ENCODE results near the gene ZNF581.

Gene ZNF581

GRCh38 chr19:55606471-55606787 is 37.0 kb upstream of the ZNF581 start:
- H3K4me1 ChIP-seq: peaks cover 0 to 47% (median 30%) of the 10 kb centered on the region in 4 donors
- no peaks in the 10 kb centered on the region for H3K27me3 ChIP-seq
- intact Hi-C loops (cut with DNase I; ENCODE audit: low total_unique reads): loop anchor here (2.0 kb wide), 1 partner anchor 90 kb away; no protein-coding TSS in a partner anchor
- no peaks in the 10 kb centered on the region for H3K9me3 ChIP-seq
- peak overlapping the region; percentile 92 to 96 for H3K4me3 ChIP-seq
- DNase-seq: no peak
- H3K27ac ChIP-seq: peak overlapping the region; percentile 95
- peaks cover 0 to 38% (median 7%) of the 10 kb centered on the region in 3 donors for H3K36me3 ChIP-seq
- TF ChIP-seq, protein P1, sequence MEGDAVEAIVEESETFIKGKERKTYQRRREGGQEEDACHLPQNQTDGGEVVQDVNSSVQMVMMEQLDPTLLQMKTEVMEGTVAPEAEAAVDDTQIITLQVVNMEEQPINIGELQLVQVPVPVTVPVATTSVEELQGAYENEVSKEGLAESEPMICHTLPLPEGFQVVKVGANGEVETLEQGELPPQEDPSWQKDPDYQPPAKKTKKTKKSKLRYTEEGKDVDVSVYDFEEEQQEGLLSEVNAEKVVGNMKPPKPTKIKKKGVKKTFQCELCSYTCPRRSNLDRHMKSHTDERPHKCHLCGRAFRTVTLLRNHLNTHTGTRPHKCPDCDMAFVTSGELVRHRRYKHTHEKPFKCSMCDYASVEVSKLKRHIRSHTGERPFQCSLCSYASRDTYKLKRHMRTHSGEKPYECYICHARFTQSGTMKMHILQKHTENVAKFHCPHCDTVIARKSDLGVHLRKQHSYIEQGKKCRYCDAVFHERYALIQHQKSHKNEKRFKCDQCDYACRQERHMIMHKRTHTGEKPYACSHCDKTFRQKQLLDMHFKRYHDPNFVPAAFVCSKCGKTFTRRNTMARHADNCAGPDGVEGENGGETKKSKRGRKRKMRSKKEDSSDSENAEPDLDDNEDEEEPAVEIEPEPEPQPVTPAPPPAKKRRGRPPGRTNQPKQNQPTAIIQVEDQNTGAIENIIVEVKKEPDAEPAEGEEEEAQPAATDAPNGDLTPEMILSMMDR (IDR thresholded peaks at IDR 0.05): no peak

DNA sequence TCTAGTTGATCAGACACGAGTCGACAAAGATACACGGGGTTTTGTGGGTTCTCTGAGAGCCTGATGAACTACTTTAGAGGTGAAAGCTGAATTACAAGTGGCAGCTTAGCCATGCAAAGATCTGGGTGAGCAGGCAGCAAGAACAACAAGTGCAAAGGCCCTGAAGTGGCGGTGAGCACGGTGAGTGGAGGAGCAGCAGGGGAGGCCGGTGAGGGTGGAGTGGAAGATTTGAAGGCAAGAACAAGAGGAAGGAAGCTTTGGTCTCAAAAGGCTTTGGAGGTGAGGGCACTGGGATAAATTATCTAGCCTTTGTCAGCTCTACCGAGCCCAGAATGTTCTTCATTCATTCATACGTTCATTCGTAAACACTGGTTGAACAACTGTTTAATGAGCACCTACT is 36.6 kb upstream of the ZNF581 start:
- H3K4me3 ChIP-seq: peak overlapping the region in 1 of 2 donors; percentile 96
- peaks cover 0 to 46% (median 32%) of the 10 kb centered on the region in 4 donors for H3K4me1 ChIP-seq
- intact Hi-C loops (cut with DNase I; ENCODE audit: low total_unique reads): loop anchor here (2.0 kb wide), 1 partner anchor 90 kb away; no protein-coding TSS in a partner anchor
- H3K9me3 ChIP-seq: no peaks in the 10 kb centered on the region
- TF ChIP-seq, protein P1 (IDR thresholded peaks at IDR 0.05): no peak
- no peak for DNase-seq
- peaks cover 0 to 38% (median 7%) of the 10 kb centered on the region in 3 donors for H3K36me3 ChIP-seq
- no peaks in the 10 kb centered on the region for H3K27me3 ChIP-seq
- H3K27ac ChIP-seq: peak overlapping the region; percentile 95

GRCh38 chr19:55609326-55609725 is 34.1 kb upstream of the ZNF581 start:
- intact Hi-C loops (cut with DNase I; ENCODE audit: low total_unique reads): no loop called here
- no peak for DNase-seq
- no peak overlapping the region for H3K27ac ChIP-seq
- H3K4me1 ChIP-seq: peaks cover 0 to 42% (median 27%) of the 10 kb centered on the region in 4 donors
- H3K9me3 ChIP-seq: no peaks in the 10 kb centered on the region
- peaks cover 0 to 40% (median 15%) of the 10 kb centered on the region in 3 donors for H3K36me3 ChIP-seq
- no peak overlapping the region for H3K4me3 ChIP-seq
- TF ChIP-seq, protein P1 (IDR thresholded peaks at IDR 0.05): no peak
- H3K27me3 ChIP-seq: no peaks in the 10 kb centered on the region

- peaks cover 11 to 61% (median 33%) of the 10 kb centered on the region in 3 donors for H3K36me3 ChIP-seq
- no peaks in the 10 kb centered on the region for H3K27me3 ChIP-seq
- no peak overlapping the region for H3K27ac ChIP-seq
- no peak overlapping the region for H3K4me3 ChIP-seq
- no peaks in the 10 kb centered on the region for H3K9me3 ChIP-seq
- H3K4me1 ChIP-seq: peaks cover 0 to 28% (median 15%) of the 10 kb centered on the region in 4 donors
- TF ChIP-seq, protein P1 (IDR thresholded peaks at IDR 0.05): no peak
- no peak for DNase-seq
- intact Hi-C loops (cut with DNase I; ENCODE audit: low total_unique reads): no loop called here
These were observed 32.0 kb upstream of the ZNF581 start for GRCh38 chr19:55611300-55611982.

DNA sequence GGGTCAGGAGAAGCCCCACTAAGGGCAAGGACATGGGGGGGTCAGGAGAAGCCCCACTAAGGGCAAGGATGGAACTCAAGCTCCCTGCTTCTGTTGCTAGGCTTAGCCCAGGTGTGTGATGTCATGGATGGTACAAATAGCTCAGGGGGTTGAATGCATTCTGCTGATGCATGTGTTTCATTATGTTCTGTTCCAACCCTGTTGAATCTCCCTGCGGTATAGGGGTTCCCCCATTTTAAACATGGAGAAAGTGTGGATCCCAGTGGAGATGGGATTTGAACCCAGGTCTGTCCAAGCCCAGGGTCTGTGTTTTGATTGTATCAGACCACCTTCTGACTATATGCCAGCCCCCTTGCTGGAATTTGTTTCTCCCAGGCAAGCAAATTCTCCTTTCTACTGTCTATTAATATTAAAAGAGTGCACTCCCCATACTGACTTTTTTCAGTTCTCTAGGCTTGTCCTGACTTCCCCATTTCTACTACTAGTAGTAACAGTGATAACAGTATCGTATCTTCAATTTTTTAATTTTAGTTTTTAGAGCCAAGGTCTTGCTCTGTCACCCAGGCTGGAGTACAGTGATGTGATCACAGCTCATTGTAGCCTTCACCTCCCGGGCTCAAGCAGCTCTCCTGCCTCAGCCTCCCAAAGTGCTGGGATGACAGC is 31.3 kb upstream of the ZNF581 start:
- DNase-seq: no peak
- intact Hi-C loops (cut with DNase I; ENCODE audit: low total_unique reads): no loop called here
- peaks cover 18 to 68% (median 39%) of the 10 kb centered on the region in 3 donors for H3K36me3 ChIP-seq
- no peaks in the 10 kb centered on the region for H3K27me3 ChIP-seq
- TF ChIP-seq, protein P1 (IDR thresholded peaks at IDR 0.05): no peak
- H3K4me1 ChIP-seq: peaks cover 0 to 21% (median 9%) of the 10 kb centered on the region in 4 donors
- no peaks in the 10 kb centered on the region for H3K9me3 ChIP-seq
- H3K4me3 ChIP-seq: no peak overlapping the region
- no peak overlapping the region for H3K27ac ChIP-seq
